Endothelial cell of umbilical vein (primary cell): ENCODE data around the gene HUS1.

Experiments
- EZH2 ChIP-seq: IDR thresholded peaks from 2 replicates; pipeline ENCODE4 v1.6.1; 2012; ENCODE audit warnings: borderline replicate concordance, low read depth, mild to moderate bottlenecking, moderate library complexity, low read length, inconsistent platforms; ENCODE audit not compliant: severe bottlenecking
- FOS ChIP-seq: IDR thresholded peaks from 2 replicates; pipeline ENCODE4 v1.6.1; 2011; ENCODE audit warnings: mild to moderate bottlenecking, low read length, moderate library complexity, borderline replicate concordance; ENCODE audit not compliant: insufficient read depth
- GATA2 ChIP-seq: IDR thresholded peaks from 2 replicates; pipeline ENCODE4 v1.7.0; 2011; ENCODE audit warnings: low read depth, mild to moderate bottlenecking, moderate library complexity, mixed read lengths, low read length; ENCODE audit not compliant: insufficient read length, insufficient read depth
- JUN ChIP-seq: IDR thresholded peaks from 2 replicates; pipeline ENCODE4 v1.6.1; 2011; ENCODE audit warnings: borderline replicate concordance, low read depth; ENCODE audit not compliant: insufficient read length, insufficient read depth
- MYC ChIP-seq: IDR thresholded peaks from one replicate; pipeline ENCODE4 v1.6.1; 2011; ENCODE audit warnings: mild to moderate bottlenecking, low read depth, low read length
- POLR2A ChIP-seq: IDR thresholded peaks from 2 replicates; pipeline ENCODE4 v1.6.1; 2012; ENCODE audit warnings: low read depth, mild to moderate bottlenecking, control low read depth, low read length
- POLR2AphosphoS5 ChIP-seq: IDR thresholded peaks from 2 replicates; pipeline ENCODE4 v1.6.1; 2012; ENCODE audit warnings: low read depth, mild to moderate bottlenecking, control low read depth, low read length, moderate library complexity; ENCODE audit not compliant: insufficient read depth
- TF ChIP-seq, protein P1 (sequence below), 2 donors: IDR thresholded peaks; 1 replicate in 1 of 2; 2 replicates in 1 of 2; pipeline ENCODE4 v1.5.1; 2011; ENCODE audit warnings: low read length in 2 of 2, mild to moderate bottlenecking in 2 of 2, moderate library complexity in 2 of 2, control low read depth in 1 of 2, inconsistent platforms in 1 of 2, low read depth in 1 of 2; ENCODE audit not compliant: insufficient read depth in 1 of 2; ENCODE audit errors: extremely low read depth in 1 of 2
- TF ChIP-seq, protein P2 (sequence below): IDR thresholded peaks from 2 replicates; pipeline ENCODE4 v1.6.1; 2011; ENCODE audit not compliant: insufficient read depth, insufficient read length

DNA sequence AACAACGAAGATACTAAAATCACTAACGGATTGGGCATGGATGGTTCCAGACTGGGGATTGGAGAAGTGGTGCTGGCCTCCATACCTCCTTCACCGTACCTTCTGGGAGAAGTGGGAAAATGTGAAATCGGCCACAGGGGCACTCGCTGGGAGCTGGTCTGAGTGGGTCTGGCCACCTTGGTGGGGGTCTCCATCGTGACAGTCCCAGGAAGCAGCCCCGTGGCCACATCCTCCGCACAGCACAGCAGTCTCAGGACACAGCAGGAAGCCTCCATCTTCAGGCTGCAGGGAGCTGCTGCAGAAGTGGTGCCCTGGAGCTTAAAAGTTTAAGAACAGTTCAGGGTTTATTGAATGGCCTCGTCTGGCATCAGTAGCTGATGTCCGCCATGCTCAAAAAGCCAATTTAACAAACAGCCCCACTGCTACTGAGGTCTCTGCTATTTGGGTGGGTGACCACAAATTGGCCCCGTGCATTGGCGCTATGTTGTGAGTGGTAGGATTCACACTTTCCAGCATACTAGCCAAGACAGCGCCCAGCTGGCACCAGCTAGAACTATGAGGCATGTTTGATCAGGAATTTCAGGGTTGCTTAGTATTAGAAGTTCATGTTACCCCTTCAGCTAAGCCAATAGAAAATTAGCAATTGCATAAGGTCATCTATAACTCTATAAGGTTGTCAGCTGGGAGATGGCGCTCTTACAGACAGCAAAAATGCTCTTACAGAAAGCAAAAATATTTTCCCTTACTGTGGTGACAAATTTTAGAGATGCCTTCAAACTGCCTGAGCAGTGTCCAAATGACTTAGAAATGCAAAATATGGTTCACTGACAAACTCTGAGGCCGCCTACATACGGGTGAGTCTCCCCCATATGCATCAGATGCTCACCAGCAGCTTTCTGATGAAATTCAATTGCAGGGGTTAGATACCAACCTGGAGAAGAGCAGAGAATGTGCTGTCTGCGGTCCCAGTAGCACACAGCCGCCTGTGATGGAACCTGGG, 48.1 kb downstream of the HUS1 start:
- TF ChIP-seq, protein P1, sequence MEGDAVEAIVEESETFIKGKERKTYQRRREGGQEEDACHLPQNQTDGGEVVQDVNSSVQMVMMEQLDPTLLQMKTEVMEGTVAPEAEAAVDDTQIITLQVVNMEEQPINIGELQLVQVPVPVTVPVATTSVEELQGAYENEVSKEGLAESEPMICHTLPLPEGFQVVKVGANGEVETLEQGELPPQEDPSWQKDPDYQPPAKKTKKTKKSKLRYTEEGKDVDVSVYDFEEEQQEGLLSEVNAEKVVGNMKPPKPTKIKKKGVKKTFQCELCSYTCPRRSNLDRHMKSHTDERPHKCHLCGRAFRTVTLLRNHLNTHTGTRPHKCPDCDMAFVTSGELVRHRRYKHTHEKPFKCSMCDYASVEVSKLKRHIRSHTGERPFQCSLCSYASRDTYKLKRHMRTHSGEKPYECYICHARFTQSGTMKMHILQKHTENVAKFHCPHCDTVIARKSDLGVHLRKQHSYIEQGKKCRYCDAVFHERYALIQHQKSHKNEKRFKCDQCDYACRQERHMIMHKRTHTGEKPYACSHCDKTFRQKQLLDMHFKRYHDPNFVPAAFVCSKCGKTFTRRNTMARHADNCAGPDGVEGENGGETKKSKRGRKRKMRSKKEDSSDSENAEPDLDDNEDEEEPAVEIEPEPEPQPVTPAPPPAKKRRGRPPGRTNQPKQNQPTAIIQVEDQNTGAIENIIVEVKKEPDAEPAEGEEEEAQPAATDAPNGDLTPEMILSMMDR (IDR thresholded peaks at IDR 0.05; ENCODE audit: extremely low read depth in 1 of 2, insufficient read depth in 1 of 2, low read depth in 1 of 2, low read length in 2 of 2): no peak
- TF ChIP-seq POLR2AphosphoS5 (no peak), POLR2A (no peak), EZH2 (no peak), MYC (no peak), GATA2 (no peak), JUN (no peak), FOS (no peak)
- TF ChIP-seq, protein P2, sequence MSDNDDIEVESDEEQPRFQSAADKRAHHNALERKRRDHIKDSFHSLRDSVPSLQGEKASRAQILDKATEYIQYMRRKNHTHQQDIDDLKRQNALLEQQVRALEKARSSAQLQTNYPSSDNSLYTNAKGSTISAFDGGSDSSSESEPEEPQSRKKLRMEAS: no peak
